ENCODE results near the gene TCF4.

The TCF4 gene

DNA sequence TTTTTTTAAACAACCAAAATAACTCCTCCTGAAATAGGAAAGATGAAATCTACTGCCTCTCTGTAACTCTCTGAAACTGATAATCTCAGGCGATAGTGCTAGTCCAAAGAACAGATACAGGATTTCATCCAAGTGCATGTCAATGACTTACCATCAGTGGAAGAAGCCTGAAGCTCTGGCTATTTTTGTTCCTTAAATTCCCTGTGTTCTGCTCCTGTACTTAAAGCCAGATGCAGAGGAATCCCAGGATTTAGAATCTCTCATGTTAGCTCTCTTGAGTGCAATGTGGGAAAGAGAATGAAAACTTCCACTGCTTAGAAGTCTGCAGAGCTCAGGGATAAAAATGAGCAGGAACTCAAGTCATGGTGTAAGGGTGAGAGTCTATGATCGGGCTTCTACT is 291.9 kb downstream of the TCF4 start:
- DNase-seq (ENCODE audit: low read depth) = no peak

DNA sequence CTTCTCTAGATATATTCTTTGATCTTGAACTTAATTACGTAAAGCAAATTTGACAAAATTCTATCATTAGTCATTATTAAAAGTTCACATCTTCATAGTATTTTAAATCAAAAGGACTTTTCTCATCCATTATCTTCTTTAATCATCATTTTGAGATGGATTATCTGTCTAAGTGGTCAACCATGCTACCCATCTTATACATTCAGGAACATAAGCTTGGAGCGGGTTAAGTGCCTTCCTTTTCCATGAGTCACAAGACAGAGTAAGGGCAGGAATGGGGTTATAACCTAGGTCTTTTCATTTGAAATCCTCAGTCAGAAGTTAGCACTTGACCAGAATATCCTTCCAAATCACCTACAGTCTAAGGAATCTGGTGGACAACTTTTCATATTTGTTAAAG is 297.1 kb downstream of the TCF4 start:
- no peak for DNase-seq (ENCODE audit: low read depth)

DNA sequence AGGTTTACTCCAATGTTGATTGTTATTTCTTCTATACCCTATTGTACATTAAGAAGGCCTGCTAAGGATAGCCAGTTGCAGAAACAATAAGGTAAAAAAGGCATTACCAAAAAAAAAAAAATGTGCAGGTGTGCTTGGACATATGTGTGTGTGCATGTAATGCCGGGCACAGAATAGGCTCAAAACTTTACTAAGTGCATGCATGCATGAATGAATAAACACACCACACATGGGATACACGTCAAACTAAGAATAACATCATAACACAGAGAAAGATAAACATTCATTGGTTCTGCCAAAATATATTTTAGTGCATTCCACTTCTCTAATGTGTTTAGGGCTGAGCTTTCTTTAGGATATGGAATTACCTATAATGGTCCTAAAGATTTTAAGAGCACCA is 298.2 kb downstream of the TCF4 start:
- DNase-seq (ENCODE audit: low read depth) = no peak

DNA sequence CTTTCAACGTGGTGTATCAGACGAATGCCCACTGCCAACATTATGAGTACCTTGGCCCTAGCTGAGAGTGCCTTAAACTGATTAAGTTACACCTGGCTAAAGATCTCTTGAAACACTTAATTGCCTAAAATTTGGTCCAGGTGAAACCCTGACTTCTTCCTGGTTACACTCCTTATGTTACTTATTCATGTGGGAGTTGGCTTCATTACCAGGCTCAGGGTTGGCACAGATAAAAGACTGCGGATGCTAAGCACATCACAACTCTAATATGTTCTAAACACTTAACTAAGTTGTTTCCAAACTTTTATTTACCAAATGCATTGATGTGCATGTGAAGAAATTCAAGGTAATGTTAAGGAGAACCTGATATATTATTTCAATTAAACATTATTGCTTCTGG is 298.9 kb downstream of the TCF4 start:
- no peak for DNase-seq (ENCODE audit: low read depth)

DNA sequence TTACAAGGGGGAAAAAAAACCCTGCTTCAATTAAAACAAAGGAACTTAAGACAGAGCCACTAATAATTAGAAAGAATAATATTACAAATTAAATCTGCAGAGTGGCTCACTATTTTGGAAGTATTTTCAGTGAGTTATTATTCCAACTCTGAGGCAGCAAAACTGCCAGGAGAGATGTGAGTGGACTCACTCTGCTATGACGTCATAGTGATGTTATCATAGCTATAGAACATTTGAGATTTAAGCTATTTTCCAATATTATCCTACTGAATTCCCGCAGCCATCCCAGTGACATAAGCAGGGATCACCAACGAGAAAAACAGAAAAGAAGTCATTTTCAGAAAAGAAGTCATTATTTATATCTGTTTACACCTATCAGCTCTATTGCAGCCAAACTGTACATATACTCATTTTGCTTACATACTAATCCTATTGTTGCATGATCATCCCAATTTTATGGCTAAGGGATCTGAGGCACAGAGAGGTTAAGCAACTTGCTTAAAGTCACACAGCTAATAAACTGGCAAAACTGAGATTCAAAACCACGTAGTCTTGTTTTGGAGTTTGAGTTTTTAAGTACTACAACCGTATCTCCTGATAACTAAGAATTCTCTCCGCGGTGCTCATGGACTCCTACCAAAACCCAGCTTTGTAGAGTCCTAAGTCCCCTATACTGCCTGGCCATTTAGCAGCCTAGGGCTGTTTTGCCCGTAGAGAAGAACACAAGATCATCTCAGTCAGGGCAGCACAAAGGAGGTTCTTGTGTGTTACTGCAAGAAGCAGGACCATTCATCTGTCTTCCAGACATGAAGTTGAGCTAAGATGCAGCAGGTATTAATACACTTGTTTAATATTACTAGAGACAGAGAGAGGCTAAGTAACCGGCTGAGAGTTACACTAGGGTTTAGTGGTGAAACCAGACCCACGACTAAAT is 299.8 kb downstream of the TCF4 start:
- DNase-seq (ENCODE audit: low read depth) = no peak

DNA sequence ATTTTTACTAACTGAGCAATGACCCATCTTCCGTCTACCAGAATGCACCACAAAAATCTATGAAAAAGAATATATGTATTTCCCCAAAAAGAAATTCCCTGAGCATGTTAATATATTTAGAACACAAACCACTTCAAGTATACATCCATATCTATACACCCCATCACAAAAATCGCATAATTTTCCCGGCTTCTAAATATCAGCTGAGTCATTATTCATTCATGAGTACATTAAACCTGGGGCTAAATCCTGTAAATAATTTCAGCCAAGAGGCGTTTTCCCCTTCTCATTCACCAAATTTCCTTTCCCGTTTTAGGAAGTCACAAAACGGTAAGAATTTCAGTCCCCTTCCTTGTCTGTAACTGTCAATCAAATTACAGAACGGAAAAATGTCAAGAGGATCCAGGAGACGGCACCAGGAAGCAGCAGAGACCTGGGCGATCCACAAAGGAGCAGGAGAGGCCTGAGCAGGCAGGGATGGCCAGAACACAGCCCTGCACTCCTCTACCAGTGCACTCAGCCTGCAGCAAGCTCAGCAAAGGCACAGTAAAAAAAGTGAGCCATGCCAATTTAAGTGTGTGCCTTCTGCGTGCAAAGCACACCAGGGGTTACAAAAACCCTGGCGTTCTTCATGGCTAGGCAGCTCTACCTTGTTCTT is 300.7 kb downstream of the TCF4 start:
- no peak for DNase-seq (ENCODE audit: low read depth)

DNA sequence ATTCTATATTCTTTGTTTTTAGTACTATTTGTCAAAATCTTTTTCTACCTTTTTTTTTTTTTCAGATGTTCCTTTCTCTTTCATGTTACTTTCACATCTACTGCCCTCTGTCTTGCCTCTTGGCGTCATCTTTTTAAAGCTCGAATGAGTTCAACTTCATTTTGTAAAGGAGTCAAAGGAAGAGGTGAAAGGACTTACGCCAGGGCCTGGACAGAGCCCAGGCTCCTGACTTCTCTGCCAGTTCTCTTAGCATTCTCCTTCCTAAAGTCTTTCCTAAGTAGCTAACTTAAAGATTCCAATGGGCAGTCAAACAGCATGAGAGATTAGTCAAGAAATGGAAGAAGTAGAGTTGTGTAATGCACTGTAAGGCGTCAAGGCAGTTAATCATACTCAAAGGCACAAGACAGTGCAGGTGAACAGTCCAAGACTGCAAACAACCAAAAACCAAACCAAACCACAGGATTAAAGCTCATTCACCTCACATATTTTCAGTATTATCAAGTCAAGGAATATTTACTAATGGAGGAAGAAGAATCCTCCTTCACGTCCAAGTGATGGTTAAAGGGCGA is 301.7 kb downstream of the TCF4 start:
- no peak for DNase-seq (ENCODE audit: low read depth)

DNA sequence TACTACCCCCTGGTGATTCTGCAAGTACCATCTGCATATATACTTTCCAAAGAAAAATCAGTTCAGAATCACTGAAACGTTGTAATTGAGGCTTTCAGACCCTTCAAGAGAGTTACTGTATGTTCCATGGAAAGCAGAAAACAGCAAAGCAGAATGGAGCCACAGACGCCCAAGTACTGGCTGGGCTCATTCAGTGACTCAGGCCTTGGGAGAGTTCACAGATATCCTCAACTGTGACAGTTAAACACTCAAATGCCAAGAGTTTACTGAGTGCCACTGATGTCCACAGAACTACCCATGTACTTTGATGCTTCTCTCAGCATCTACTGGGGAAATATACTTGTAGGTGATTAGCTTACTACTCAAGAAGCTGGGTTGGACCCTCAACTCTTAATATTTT is 303.4 kb downstream of the TCF4 start:
- no peak for DNase-seq (ENCODE audit: low read depth)

DNA sequence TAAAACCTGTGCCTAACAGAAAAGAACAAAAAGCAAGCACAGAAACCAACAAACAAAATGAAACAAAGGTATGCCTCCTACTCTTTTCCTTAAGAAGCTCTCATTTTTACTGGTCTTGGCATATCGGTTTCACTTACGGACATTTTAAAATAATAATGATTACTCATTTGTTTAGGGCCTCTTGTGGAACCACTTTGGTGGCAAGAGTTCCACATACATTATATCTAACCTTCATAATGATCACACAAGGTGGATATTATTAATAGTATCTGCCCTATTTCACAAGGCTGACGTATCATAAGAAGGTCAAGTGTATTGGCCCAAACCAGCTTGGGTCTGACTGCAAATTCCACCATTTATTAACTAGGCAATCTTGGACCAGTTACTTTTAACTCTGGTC is 304.7 kb downstream of the TCF4 start:
- DNase-seq (ENCODE audit: low read depth) = no peak

DNA sequence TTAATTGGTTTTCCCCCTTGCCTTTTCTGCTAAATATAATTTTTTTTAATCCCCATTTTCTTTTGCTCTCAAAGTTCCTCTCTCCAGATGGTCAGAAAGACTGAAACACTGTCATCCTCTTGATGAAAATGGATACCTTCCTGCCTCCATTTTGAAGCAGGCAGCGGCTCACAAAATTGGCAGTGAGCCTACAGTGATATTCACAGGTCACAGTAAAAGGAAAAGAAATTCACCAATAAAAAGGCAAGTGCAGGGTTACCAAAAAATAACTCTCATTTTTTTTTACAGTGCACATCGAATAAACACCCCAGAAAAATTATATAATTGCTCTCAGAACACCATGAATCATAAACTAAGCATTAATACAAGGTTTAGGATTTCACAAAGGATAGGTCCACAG is 307.5 kb downstream of the TCF4 start:
- DNase-seq (ENCODE audit: low read depth) = no peak

DNA sequence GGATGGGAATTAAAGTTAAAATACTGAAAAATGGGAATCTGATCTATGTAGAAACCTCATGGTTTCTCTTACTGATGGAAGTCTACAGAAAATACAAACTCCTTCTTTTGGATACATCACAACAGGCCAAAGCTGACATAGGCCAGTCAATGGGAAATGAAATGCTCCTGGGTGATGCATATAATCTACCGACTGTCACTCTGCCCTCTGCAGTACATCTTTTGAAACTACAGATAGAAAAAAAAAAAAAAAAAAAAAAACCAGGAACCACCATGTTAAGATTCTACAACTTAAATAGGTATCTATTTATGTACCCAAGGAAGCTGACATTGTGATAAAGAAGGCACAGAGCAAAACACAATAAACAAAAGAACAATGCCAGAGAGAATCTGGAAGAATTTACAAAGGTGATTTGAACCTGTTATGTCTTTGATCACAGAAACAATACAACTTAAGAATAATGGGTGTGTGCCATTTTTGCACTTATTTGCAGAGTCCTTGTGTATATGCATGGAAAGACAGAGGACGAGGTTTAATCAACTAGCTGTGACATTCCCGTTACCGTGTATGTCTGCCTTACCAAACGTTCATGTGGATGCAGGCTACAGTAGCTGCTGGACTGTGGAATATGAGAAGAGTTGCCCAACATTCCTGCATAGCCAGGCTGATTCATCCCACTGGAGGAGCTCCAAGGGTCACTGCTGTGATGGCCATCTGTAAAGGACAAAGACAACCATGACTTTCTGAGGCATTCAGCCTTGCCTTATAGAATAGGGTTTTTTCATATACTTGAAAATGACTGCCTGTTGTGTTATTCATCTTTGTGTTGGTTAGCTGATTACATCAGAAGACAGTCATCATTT is 312.7 kb downstream of the TCF4 start:
- peak; percentile 77 for DNase-seq (ENCODE audit: low read depth)

DNA sequence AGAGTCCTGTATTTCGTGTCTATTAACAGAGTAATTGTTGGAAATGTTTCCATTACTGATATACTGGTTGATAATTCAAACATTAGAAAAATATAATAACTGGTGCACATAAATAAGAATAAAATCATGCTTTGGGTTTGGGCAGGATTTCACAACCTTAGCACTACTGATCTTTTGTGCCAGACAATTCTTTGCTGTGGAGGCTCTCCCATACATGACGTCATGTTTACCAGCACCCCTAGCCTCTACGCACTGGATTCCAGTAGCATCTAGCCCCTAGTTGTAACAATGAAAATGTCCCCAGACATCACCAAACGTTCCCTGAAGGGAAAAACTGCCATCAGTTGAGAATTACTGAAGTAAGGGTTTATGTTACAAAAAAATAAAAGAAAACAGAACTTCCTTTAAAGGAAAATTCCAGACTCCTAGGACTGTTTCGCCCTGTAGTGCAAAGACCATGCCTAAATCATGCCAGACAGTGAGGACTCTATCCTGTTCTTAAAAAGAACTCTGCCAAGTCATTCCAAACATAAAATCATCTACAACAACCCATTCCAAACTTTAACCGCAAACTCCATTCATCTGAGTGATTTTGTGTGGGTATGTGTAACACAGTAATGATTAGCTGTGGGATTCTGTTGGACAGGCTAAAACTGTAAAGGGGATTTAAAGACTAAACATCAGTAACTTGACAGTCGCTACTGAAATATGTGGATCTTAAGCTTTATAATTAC is 315.3 kb downstream of the TCF4 start:
- peak; percentile 74 for DNase-seq (ENCODE audit: low read depth)

DNA sequence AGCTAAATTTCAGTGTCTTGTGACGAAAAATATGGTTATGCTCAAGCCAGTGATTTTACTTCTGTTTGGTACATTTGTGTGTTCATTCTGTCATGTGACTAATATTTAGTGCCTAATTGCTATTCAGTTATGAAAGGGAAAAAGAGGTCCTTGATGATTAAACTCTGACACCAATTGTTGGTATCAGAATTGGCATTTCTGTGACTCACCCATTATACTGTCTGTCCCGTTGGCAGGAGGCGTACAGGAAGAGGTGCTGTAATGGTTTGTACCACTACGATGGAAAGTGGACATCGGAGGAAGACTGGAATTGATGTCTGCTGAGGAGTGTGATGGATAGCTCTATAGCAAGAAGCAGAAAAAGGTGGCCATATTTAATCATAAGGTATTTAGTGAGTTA is 318.4 kb downstream of the TCF4 start:
- DNase-seq (ENCODE audit: low read depth) = no peak

DNA sequence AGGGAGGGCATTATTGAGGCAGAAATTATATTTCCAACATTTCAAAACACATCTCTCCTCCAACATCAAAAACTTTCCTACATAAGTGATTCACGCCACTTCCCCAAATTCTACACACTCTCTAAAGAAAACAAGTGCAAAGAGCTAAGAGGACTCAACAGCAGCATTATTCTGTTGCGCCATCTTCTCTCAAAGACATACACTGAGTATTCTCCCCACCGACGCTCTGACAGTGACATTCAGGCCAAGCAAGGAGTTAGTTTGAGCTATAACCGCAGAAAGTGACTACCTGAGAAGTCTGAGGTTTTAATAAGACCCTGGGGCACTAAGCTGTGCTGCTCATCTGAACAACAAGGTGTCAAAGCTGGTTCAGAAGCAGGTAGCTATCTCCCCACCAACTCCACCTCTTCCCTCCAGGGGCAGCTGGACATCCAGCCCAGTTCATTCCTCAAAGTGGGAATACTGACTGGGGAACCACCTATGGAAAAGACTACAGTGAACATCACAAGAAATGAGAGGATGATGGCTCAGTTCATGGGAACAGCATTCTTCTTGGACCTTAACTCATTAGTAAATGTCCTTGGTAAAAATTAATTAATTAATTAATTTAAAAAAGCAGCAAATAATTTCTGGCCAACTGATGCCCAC is 319.2 kb downstream of the TCF4 start:
- DNase-seq (ENCODE audit: low read depth) = no peak

DNA sequence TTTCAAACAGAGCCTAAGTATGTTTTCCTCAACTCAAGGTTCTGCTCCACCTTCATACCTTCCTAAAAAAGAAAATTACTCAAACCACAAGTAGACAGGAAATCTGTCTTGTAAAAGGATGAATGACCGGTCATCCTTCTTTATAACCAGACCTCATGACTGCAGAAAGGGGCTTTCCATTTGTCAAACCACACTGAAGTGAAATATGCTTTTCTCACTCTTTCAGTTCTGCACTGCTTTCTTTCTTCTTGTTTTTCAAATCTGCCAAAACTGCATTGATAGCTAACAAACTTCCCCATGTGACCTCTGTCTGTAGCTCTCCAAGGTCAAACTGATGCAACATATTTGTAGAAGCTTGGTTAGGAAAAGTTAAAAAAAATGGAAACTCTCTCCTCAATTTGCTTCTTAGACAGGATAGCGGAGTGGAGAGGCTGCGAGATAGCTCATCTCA is 319.8 kb downstream of the TCF4 start:
- no peak for DNase-seq (ENCODE audit: low read depth)

DNA sequence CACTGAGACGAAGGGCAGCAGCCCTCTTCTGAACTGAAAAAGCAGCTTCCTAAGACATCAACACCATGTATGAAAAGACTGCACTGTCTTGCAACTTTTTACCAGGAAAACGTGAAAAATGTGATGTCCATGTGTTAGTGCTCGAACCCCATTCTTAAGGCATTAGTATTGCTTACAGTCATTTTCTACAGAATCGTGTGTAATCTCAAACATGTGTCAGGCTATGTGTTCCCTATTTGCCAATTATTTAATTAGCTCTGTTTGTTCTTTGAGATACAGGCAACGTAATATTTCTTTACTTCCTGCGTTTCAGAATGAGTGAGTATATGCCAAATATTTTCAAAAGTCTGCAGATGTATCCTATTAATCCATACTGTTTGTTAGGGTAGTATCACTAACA is 321.0 kb downstream of the TCF4 start:
- no peak for DNase-seq (ENCODE audit: low read depth)

DNA sequence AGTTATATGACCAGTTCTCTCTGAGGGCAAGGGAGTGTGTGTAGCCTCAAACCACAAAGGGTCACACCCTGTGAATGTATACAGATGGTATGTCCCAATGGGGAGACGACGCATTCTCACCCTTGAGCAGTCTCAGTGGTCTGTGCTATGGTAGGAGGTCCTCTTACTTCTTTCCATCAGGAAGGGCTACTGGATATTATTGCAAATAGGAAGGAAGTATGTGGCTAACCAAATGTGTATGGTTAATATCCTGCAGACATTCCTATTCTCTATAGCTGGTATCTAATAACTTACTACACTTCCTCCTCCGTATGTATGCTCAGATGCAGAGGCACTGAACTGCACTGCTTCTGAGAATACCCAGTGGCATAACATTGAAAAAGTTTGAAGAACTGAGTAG is 322.0 kb downstream of the TCF4 start:
- DNase-seq (ENCODE audit: low read depth) = no peak

DNA sequence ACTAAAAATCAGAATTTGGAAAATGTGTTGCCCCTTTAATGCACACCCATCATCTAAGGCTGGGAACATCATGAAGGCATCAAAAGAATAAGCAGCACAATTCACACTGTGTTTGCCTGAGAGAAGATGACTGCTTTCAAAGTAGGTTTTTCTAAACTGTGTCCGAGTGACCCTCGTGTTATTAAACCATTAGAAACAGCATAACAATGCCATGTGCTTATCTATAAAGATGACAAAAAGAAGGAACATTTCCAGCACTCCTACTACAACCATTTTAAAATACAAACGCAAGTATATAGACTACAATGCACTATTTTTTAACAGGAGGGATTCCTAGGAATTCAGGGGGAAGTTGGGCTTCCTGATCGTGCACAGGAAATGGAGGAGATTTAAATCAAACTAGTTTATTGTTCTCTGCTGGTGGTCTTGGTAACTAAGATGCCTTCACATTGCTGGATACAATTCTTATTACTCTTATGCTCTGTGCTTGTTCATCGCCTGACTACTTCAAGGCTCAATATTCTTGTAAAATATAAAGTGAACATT is 322.8 kb downstream of the TCF4 start:
- DNase-seq (ENCODE audit: low read depth) = no peak

DNA sequence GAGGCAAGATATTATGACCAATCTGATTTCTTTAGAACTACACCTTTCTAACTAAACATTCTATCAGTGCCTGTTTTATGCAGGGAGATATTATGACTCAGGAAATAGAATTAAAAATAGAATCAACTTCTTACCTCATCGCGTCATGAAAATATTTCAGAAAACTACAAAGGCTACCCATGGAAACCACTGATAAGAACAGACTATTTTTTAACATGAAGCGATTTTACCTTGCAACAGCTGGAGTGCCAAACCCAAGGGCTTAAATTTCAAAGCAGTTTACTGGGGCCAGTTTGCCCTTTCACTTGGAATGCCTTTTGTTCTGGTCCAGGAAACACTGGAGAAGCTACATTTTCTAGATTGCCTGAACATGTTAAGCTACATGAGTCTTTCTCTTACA is 323.9 kb downstream of the TCF4 start:
- DNase-seq (ENCODE audit: low read depth) = no peak

DNA sequence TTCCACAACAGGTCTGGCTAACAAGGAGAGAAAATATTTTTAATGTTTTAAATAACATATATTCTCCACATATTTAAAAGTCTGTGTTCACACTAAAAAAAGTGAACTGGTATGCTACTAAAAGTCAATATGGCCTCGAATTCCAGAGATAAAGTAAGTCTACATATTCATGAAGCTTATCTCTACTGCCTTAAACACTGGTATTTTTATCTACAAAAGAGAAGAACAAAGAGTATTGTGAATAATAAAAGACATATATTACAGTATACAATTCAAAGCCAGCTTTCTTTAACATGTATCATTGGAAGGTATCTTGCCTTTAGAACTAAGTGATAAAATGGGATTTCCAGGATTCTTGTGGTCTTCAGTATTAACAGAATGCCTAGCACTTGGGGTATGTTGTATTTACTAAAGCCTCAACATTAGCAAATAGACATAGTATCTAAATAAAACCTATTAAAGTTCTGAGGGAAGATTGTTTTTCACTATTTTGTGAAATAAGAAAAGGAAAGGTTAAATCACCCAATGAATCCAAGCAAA is 325.9 kb downstream of the TCF4 start:
- DNase-seq (ENCODE audit: low read depth) = no peak

Data from GM04503 (cell line).